Measurements from ENCODE around the gene DDX24.

DNA sequence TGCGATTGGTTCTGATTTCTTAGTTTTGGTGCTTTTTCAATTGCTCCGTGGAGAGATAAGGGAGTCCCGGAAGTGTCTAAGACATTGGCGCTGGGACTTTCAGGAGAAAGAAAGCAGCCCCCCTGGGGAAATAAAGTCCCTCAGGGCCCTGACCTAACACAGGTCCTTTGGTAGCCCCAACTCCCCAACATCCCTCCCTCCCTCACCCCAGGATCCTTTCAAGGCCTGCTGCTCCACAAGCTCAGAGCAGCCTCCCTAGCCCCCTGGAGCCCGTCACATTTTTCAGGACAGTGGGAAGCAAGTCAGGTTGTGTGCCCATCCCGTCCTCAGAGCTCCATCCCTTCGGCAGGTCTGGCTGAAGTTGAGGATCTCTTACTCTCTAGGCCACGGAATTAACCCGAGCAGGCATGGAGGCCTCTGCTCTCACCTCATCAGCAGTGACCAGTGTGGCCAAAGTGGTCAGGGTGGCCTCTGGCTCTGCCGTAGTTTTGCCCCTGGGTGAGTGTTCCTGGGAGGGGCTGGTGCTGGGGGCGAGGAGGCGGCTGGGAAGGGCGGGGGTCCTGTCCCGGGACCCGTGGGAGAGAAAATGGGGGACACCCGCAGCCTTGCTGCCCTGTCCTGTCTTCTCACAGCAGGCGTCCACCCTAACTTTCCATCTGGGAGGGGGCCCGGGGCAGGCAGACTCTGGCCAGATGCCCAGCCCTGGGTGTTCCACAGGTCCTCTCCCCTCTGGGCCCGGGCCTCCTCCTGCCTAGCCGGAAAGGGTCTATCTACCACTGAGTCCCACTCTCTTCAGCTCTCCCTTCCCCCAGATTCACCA is 30.5 kb upstream of the DDX24 start:
- TF ChIP-seq POLR2A (IDR thresholded peaks at IDR 0.05): no peak
- TF ChIP-seq, protein P1, sequence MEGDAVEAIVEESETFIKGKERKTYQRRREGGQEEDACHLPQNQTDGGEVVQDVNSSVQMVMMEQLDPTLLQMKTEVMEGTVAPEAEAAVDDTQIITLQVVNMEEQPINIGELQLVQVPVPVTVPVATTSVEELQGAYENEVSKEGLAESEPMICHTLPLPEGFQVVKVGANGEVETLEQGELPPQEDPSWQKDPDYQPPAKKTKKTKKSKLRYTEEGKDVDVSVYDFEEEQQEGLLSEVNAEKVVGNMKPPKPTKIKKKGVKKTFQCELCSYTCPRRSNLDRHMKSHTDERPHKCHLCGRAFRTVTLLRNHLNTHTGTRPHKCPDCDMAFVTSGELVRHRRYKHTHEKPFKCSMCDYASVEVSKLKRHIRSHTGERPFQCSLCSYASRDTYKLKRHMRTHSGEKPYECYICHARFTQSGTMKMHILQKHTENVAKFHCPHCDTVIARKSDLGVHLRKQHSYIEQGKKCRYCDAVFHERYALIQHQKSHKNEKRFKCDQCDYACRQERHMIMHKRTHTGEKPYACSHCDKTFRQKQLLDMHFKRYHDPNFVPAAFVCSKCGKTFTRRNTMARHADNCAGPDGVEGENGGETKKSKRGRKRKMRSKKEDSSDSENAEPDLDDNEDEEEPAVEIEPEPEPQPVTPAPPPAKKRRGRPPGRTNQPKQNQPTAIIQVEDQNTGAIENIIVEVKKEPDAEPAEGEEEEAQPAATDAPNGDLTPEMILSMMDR (IDR thresholded peaks at IDR 0.05): no peak

Measured in transverse colon (tissue), 3 donors.